HG03103 (cell line): ENCODE data around the gene PEAK3.
"Not testable (repeated sequence)": the region's sequence is repeated elsewhere in the genome, so short reads cannot be mapped to it uniquely, and the experiment has no call there.

ENCODE experiments used
- ATAC-seq: cut with Tn5 transposase; IDR thresholded peaks from one replicate; pipeline ENCODE4 v1.9.1; 2021; ENCODE audit warnings: low read depth; ENCODE audit not compliant: unreplicated experiment

PEAK3 gene

DNA sequence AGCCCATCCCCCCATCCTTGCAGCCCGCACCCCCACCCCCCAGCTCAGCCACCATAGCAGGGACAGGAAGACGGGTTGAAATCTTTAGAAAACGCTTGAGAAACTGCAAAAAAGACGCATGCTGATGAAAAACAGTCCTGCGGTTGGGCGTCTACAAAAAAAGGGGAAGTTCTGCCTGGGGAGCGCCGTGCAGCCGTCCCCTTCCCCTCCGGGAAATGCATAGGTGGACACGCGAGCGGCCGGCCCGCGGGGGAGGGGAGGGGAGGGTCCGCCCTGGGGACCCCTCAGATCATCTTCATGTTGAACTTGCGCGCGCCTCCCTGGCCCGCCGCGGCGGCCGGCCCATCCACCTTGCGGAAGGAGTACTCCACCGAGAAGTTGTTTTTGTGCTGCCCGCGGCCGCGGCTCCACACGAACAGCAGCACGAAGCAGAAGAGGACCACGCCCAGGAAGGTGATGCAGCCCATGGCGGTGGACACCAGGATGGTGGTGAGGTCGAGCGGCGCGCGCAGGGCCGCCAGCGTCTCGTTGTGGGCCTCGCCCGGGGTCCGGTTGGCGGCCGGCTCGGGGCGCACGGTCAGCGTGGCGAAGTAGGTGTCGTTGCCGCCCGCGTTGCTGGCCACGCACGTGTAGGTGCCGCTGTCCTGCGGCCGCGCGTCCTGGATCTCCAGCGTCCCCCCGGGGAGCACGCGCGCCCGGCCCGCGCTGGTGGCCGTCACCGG, 7.9 kb upstream of the PEAK3 start:
- no peak for ATAC-seq

DNA sequence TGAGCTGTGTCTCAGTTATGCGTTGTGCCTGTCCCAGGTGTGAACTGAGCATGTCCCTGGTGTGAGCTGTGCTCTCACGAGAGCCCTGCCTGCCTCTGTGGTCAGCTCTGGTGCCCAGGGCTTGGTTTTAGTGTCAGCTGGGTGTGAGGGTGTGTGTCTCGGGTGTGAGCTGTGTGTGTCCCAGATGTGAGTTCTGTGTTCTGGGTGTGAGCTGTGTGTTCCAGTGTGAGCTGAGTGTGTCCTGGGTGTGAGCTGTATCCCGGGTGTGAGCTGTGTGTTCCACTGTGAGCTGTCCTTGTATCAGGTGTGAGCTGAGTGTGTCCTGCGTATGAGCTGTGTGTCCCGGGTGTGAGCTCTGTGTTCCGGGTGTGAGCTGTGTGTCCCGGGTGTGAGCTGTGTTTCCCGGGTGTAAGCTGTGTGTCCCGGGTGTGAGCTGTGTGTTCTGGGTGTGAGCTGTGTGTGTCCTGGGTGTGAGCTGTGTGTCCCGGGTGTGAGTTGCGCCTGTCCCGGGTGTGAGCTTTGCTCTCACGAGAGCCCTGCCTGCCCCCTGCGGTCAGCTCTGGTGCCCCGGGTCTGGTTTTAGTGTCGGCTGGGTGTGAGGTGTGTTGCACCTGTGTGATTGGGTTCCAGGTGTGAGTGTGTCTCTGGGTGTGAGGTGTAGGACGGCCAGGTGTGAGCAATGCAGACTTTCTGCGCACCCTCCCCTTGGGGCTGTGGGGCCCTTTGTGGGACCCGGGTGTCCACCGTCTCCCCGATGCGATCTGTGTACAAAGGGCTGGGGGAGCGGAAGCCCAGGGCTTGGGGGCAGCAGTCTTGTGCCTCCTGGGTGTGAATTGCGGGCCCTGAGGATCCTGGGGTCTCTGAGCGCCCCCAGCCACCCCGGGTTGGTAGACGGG, 7.1 kb upstream of the PEAK3 start:
- ATAC-seq: no peak

DNA sequence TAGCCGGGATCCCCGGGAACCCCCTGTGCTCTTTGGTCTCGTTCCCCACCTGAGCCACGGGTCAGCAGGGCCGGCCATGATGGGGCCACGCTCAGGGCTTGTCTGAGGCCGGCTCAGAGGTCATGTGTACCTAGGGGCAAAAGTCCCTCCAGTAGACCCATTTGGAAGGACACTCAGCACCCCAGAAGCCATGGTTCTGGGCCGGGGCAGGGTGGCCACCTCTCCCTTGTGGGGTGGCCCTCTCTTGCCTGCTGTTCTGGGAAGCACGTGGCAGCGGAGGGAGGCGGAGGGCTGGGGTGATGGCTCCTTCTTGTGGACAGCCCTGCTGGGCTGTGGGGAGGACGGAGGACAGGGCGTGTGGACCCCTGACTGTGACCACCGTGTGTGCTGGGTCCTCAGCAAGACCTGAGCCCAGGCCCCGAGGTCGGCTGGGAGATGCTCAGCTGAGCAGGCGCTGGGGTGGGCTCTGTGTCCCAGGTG, 6.4 kb upstream of the PEAK3 start:
- no peak for ATAC-seq

GRCh38 chr19:2287585-2288337, 5.8 kb upstream of the PEAK3 start:
- no peak for ATAC-seq

DNA sequence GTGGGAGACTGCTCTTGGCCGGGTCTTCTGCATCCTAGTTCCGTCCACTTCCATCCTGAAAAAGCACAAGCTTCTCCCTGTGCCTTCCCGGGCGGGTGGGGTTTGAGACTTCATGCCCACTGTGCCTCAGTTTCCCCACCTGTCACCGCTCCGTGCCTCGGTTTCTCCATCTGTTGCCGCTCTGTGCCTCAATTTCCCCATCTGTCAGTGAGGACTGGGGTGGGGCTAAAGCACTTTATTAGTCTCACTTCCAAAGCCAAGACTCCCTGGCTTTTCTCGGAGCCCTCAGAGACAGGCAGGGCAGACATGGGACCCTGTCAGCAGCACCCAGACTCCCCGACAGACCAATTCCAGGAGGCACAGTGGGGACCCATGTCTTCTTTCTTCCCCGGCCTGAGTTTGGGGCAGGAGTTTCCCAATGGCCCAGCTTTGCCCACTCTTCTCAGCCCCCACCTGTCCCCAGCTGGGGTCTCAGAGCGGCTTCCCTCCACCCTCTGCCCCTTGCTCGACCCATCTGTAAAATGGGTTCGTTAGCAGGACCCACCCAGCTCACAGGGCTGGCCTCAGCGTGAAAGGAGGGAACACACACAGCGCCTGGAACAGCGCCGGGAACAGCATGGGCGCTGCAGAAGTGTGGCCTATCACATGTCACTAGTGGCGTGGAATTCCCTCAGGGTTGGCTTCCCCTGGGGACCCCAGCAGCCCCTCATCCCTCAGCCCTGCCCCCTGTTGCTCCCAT, 4.6 kb upstream of the PEAK3 start:
- ATAC-seq: no peak

GRCh38 chr19:2283835-2284507, 2.0 kb upstream of the PEAK3 start:
- no peak for ATAC-seq

DNA sequence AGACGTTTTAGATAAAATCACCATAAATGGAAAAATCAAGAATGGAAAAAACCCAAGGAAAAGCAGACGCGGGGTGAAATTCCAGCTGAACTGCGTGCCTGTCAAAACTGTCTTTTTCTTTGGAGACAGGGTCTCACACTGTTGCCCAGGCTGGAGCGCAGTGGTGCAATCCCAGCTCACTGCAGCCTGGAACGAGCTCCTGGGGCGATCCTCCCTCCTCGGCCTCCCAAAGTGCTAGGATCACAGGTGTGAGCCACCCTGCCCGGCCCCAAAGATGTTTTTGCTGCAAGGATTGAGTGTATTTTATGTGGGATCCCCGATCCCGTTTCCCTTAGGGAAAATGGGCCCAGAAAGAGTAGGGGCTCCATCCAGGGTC, 875 bp upstream of the PEAK3 start:
- ATAC-seq: no peak

DNA sequence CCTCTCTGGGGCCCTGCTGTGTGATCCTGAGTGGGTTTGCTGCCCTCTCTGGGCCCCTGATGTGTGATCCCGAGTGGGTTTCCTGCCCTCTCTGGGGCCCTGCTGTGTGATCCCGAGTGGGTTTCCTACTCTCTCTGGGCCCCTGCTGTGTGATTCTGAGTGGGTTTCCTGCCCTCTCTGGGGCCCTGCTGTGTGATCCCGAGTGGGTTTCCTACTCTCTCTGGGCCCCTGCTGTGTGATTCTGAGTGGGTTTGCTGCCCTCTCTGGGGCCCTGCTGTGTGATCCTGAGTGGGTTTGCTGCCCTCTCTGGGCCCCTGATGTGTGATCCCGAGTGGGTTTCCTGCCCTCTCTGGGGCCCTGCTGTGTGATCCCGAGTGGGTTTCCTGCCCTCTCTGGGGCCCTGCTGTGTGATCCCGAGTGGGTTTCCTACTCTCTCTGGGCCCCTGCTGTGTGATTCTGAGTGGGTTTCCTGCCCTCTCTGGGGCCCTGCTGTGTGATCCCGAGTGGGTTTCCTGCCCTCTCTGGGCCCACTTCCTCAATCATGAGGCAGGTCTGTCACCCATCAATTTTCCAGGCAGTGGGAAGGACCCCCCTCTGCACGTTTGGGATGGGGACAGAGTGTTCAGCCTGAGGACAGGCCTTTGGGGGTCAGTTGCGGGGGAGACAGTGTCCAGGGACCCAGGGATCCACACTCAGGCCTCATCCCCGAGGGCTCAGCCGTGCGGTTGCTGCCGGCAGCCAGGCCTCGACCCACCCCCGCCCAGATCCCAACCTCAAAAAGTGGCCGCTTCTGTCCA, 512 bp downstream of the PEAK3 start:
- not testable (repeated sequence) for ATAC-seq

GRCh38 chr19:2280633-2281264, 1.2 kb downstream of the PEAK3 start:
- ATAC-seq: no peak

DNA sequence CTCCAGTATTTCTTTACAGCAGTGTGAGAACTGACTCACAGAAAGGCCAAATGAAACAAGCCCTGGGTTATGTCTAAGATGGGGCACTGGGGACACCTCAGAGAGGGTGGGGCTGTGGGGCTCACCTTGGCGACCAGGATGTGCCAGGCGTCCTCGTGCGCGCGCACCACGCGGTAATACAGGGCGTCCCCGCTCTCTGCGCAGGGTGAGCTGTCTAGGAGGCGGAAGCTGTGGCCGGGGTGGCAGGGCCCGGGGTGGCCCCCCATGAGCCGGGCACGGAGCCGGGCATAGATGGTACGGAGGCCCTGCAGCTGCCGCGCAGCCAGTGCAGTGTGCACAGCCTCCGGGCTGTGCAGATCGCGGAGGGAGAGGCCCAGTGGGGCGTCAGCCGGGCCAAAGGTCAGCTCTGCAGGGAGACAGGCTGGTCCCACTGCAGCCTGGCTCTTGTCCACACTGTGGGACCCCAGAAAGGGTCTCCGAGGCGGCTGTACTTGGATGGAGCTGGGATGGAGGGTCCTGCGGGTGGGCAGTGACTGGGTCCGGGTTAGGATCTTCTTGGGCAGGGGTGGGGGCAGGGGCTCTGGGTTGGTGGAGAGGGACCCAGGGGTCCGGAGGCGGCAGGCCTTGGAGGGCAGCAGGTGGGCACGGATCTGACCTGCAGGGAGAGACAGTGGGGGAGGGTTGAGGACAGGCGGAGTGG, 3.4 kb downstream of the PEAK3 start:
- no peak for ATAC-seq

- no peak for ATAC-seq
Observed at GRCh38 chr19:2277138-2277537, 4.8 kb downstream of the PEAK3 start.

GRCh38 chr19:2276429-2276986, 5.5 kb downstream of the PEAK3 start:
- no peak for ATAC-seq

GRCh38 chr19:2275588-2276428, 6.2 kb downstream of the PEAK3 start:
- ATAC-seq: no peak

- ATAC-seq: no peak
Observed at GRCh38 chr19:2274931-2275535, 6.9 kb downstream of the PEAK3 start.

DNA sequence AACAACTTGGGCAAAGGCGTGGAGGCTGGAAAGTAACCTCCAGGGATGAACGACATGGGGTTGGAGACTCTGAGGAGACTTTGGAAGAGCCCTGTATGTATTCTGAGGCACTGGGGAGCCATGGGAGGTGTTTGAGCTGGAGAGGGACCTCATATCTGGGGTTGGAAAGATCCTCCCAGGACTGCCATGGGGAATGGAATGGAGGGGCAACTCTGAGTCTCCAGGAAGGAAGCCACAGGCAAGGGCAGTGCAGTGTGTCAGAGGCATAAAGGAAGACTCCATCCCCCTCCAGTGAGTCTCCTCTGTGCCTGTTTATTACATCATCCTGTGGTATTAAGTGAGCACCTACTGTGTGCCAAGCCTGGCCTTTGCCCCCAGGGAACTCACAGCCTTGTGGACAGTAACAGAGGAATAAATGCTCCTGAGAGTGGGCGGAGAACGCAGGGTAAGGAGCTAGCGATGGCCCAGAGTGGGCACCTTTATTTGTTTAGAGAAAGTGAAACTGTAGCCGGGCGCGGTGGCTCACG, 7.7 kb downstream of the PEAK3 start:
- ATAC-seq: no peak
